CD4-positive, alpha-beta T cell treated with Interleukin-21 for 1 hour (primary cell): ENCODE measurements around the gene KLHDC8A.
"Not testable (repeated sequence)": the region's sequence is repeated elsewhere in the genome, so short reads cannot be mapped to it uniquely, and the experiment has no call there.

Experiments
- DNase-seq: peaks from one replicate; pipeline ENCODE4 v3.0.0-alpha.2; 2020

Gene KLHDC8A

GRCh38 chr1:205370780-205371179 is 14.1 kb upstream of the KLHDC8A start:
- DNase-seq = no peak

- no peak for DNase-seq
Measured at GRCh38 chr1:205369701-205370123, 13.0 kb upstream of the KLHDC8A start.

GRCh38 chr1:205368478-205368877 is 11.8 kb upstream of the KLHDC8A start:
- no peak for DNase-seq

- DNase-seq = no peak
Measured at GRCh38 chr1:205365945-205366463, 9.3 kb upstream of the KLHDC8A start.

GRCh38 chr1:205365086-205365485 is 8.4 kb upstream of the KLHDC8A start:
- not testable (repeated sequence) for DNase-seq

GRCh38 chr1:205360891-205361290 is 4.2 kb upstream of the KLHDC8A start:
- DNase-seq = no peak

GRCh38 chr1:205359771-205360565 is 3.2 kb upstream of the KLHDC8A start:
- no peak for DNase-seq

GRCh38 chr1:205358579-205358978 is 1.9 kb upstream of the KLHDC8A start:
- DNase-seq = no peak

GRCh38 chr1:205357567-205357966 is 845 bp upstream of the KLHDC8A start:
- DNase-seq = no peak

GRCh38 chr1:205355075-205355453 is 1.7 kb downstream of the KLHDC8A start:
- no peak for DNase-seq

GRCh38 chr1:205354259-205355074 is 2.3 kb downstream of the KLHDC8A start:
- DNase-seq = peak; percentile 69

- no peak for DNase-seq
Measured at GRCh38 chr1:205353612-205354011, 3.1 kb downstream of the KLHDC8A start.

GRCh38 chr1:205353191-205353590 is 3.5 kb downstream of the KLHDC8A start:
- no peak for DNase-seq

GRCh38 chr1:205351984-205352713 is 4.6 kb downstream of the KLHDC8A start:
- DNase-seq = no peak

GRCh38 chr1:205350691-205351141 is 6.0 kb downstream of the KLHDC8A start:
- no peak for DNase-seq

- no peak for DNase-seq
Measured at GRCh38 chr1:205350124-205350523, 6.6 kb downstream of the KLHDC8A start.

GRCh38 chr1:205348554-205349487 is 7.9 kb downstream of the KLHDC8A start:
- no peak for DNase-seq

- DNase-seq = no peak
Measured at GRCh38 chr1:205346956-205347574, 9.7 kb downstream of the KLHDC8A start.

GRCh38 chr1:205345761-205346160 is 11.0 kb downstream of the KLHDC8A start:
- no peak for DNase-seq

GRCh38 chr1:205344066-205344928 is 12.4 kb downstream of the KLHDC8A start:
- DNase-seq = peak; percentile 28
